NOMO-1 treated with dmso at 0.1 percent for 144 hours (cell line): Measurements from ENCODE around the gene SLC9B1.
"Not testable (repeated sequence)": the region's sequence is repeated elsewhere in the genome, so short reads cannot be mapped to it uniquely, and the experiment has no call there.

Source experiments
- DNase-seq: peaks from one replicate; lab custom pipeline; 2025; ENCODE audit not compliant: unreplicated experiment; lab: John Stamatoyannopoulos, UW

Gene SLC9B1

DNA sequence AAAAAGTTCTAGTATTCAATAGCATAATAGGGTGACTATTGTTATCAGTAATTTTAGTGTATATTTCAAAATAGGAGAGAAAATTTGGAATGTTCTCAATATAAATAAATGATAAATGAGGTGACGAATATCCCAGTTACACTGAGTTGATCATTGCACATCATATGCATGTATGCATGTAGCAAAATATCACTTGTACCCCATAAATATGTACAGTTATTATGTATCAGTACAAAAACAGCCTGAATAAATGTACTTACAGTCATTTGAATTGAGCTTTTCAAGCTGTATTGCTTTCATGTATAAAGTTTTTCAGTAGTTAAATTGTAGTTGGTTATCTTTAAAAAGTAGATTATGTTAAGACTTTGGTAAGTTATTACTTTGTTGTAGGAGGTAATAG lies 138.2 kb downstream of the SLC9B1 start:
- DNase-seq = no peak

GRCh38 chr4:102878901-102879300 lies 140.6 kb downstream of the SLC9B1 start:
- no peak for DNase-seq

GRCh38 chr4:102878349-102878748 lies 141.2 kb downstream of the SLC9B1 start:
- peak; percentile 7 for DNase-seq

GRCh38 chr4:102877477-102878106 lies 141.9 kb downstream of the SLC9B1 start:
- DNase-seq = not testable (repeated sequence)

DNA sequence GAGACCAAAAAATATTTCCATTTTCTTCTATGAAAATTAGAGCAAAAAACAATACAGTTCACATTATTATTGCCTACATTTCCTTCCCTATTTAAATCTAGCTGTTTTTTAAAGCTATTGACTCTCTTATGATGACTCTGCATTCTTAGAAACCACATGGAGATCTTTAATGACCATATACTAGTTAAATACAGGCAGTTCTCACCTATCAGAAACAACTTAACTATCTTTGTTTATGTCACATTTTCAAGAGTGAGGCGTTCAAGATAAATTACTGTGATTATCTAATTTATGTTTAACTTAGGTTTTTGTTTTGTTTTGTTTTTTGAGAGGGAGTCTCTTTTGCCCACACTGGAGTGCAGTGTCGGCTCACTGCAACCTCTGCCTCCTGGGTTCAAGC lies 147.7 kb downstream of the SLC9B1 start:
- DNase-seq = no peak

DNA sequence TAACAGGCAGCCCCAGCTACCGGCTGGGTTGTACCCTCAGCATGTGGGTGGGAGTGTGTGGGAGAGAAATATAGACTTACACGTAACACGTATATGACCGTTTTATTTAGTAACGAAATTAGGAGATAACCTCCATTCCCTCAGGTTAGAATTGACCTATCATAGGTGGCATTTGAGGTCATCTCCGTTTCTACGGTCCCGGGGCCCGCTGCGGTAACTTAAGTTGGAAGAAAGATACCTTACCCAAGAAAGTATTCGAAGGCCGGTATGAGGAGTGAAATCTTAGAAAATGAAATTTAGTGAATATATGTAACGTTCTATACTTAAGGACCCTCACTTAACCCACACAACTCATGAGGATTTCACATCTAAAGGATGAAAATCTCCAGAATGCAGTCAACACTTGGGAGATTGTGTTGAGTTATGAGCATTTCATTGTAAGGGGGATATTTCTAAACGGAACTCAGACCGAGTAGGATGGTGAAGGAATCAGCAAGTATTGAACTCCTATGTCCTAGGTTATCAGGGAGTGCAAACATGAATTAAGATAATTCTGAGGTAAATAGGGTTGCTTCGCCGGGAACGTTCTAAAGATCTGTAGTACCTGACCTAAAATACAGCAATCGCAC lies 149.8 kb downstream of the SLC9B1 start:
- no peak for DNase-seq

- DNase-seq = peak; percentile 93
Observed at GRCh38 chr4:102868781-102869568, 150.5 kb downstream of the SLC9B1 start, which contains the start of gene CISD2. TSS of gene CISD2 (plus strand) at chr4:102868992. CDS start at chr4:102869085, 93 bp downstream.

DNA sequence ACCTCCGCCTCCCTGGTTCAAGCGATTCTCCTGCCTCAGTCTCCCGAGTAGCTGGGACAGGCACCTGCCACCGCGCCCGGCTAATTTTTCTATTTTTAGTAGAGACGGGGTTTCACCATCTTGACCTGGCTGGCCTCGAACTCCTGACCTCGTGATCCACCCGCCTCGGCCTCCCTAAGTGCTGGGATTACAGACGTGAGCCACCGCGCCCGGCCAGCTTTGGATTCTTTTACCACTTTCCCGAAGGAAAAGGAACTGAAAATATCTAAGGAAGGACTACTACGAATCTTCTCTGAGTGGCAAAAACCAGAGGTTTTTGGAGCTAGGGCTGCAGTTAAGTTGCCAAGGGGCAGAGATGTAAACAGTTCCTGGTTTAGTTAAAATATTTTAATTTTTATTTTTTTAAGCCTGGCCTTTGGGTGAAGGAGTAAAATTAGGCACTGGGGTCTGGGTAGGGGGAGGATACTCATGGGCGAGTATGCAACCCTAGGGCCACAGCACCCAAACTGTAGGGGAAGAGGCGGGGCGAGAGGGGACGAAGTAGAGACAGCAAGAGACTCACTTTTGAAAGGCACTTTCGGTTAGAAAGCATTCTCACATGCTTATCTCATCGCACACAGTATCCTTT lies 151.2 kb downstream of the SLC9B1 start:
- peak; percentile 79 for DNase-seq

DNA sequence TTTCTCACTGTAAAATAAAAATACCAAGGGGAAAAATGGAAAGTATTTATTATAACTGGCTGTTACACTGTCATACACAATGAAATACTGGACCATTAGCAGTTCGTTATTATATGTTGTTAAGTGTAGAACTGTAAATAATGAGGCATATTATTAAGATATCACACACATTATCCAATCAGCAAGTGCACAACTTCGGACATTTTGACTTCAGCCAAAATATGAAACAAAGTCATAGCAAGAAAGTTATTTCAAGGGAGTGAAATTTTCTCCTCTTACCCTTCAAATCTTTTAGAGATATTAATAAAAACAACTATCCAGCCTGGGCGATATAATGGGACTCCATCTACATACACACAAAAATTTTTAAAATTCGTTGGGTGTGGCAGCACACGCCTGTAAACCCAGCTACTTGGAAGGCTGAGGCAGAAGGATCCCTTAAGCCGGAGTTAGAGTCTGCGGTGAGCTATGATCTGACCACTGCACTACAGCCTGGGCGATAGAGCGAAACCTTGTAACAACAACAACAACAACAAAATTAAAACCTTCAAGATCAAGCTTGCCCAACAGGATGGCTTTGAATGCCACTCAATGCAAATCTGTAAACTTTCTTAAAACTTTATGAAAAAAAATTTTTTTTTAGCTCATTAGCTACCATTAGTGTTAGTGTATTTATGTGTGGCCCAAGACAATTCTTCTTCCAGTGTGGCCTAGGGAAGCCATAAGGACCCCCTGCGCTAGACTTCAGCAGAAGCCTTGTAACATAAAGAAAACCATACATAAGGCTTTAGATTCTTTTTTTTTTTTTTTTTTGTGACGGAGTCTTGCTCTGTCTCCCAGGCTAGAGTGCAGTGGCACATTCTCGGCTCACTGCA lies 152.0 kb downstream of the SLC9B1 start:
- DNase-seq = peak; percentile 11

DNA sequence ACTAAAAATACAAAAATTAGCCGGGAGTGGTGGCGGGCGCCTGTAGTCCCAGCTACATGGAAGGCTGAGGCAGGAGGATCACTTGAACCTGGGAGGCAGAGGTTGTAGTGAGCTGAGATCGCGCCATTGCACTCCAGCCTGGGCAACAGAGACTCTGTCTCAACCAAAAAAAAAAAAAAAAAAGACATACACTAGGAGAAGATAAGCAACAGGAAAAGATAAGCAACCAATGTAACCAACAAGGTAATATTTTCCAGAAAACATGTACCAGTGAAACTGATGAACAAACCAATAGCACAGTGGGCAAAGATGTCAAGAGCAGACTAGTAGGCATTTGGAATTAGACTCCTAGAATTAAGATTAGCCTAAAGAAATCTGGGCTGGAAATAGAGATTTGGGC lies 154.2 kb downstream of the SLC9B1 start:
- DNase-seq = not testable (repeated sequence)

- DNase-seq = peak; percentile 18
Observed at GRCh38 chr4:102862747-102863146, 156.8 kb downstream of the SLC9B1 start.

- peak; percentile 57 for DNase-seq
Observed at GRCh38 chr4:102862016-102862415, 157.5 kb downstream of the SLC9B1 start.

GRCh38 chr4:102860611-102861324 lies 158.7 kb downstream of the SLC9B1 start:
- no peak for DNase-seq

DNA sequence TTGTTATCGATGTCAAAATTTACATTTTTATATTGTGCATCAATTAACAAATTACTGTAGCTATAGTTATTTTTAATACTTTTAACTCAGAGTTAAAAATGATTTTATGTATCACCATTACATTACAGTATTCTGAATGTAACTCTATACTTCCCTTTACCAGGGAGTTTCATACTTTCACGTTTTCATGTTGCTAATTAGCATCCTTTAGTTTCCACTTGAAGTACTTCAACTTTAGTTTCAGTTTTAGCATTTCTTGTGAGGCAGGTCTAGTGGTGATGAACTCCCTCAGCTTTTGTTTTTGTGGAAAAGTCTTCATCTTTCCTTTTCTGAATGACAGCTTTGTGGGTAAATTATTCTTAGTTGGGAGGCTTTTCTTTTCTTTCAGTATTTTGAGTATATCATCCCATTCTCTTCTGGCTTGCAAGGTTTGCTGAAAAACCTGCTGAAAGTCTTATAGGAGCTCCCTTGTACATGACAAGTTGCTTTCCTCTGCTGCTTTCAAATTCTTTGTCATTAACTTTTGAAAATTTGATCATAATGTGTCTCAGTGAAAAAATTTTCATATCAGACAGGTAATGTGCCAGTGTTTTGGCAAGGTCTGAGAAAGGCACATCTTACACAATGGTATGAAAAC lies 160.6 kb downstream of the SLC9B1 start:
- DNase-seq = no peak
